K562 (cell line): ENCODE data around the gene FKBP3. TPM values are rescaled to one million over a fixed set of nuclear protein-coding genes. Genes with fewer than 3 reads are reported as not detected.
"Not testable (repeated sequence)": the region's sequence is repeated elsewhere in the genome, so short reads cannot be mapped to it uniquely, and the experiment has no call there.

ENCODE experiments used
- ATAC-seq: fragments of 200-7000 bp; cut with Tn5 transposase; 3 replicates; pipeline ENCODE4 v1.9.1; 2020; ENCODE audit warnings: moderate library complexity
- BruUV-seq: library from RNA; stranded (reverse); fragments of 400-500 nt; replicated peaks from 2 replicates; lab custom pipeline; 2021; lab: Mats Ljungman, UMichigan
- CTCF ChIA-PET: fragments of 300-600 bp; formaldehyde crosslinking; extraction: SDS; loops from one replicate; lab custom pipeline; 2021; ENCODE audit warnings: low intra/inter-chr PET ratio; lab: Yijun Ruan, JAX
- POLR2A ChIA-PET: fragments of 300-600, 350-650 bp; sonication (Branson Sonifier 250); formaldehyde crosslinking; extraction: SDS; loops from one replicate; lab custom pipeline; 2021; ENCODE audit warnings: antibody characterized with exemption, inconsistent platforms; lab: Yijun Ruan, JAX
- DNase-seq, 4 experiments: peaks; one replicate each; pipeline versions ENCODE4 v3.0.0 to v3.0.0-alpha.2; 2011 to 2018; ENCODE audit warnings: low spot score in 3 of 4, mixed read lengths in 3 of 4; ENCODE audit errors: extremely low read depth in 1 of 4
- FAIRE-seq: peaks from 2 replicates; lab custom pipeline; 2011; peaks lifted over from hg19 to GRCh38; lab: Jason Lieb, UNC
- H2AFZ ChIP-seq: 2 replicates; pipeline ENCODE4 v1.6.0; 2011; ENCODE audit warnings: low read depth, low read length, control low read depth, inconsistent platforms
- H3K27ac ChIP-seq: fragments of 200-600 bp; 3 replicates; pipeline ENCODE4 v1.8.0; 2011; ENCODE audit warnings: low read depth, mild to moderate bottlenecking, control low read depth, inconsistent platforms, low read length, moderate library complexity, mixed read lengths; ENCODE audit errors: extremely low read depth
- H3K27me3 ChIP-seq, 2 experiments: fragments of 300-600 bp in 1 of 2; 2 replicates in 1 of 2; 3 replicates in 1 of 2; pipeline versions ENCODE4 v1.6.0 to v1.8.0; 2011; ENCODE audit warnings: inconsistent platforms in 2 of 2, low read length in 2 of 2, mild to moderate bottlenecking in 1 of 2, mixed read lengths in 1 of 2, moderate library complexity in 1 of 2; ENCODE audit not compliant: control insufficient read depth in 2 of 2, insufficient read depth in 2 of 2
- H3K36me3 ChIP-seq: fragments of 300-600 bp; 3 replicates; pipeline ENCODE4 v1.8.0; 2011; ENCODE audit warnings: mild to moderate bottlenecking, low read length, inconsistent platforms; ENCODE audit not compliant: control insufficient read depth, insufficient read depth
- H3K4me1 ChIP-seq, 2 experiments: fragments of 200-600 bp in 1 of 2; replicated peaks in 1 of 2; 2 replicates in 1 of 2; 3 replicates in 1 of 2; pipeline versions ENCODE4 v1.5.1 to v1.8.0; 2011; ENCODE audit warnings: inconsistent platforms in 2 of 2, low read length in 2 of 2, mild to moderate bottlenecking in 1 of 2, mixed read lengths in 1 of 2, moderate library complexity in 1 of 2; ENCODE audit not compliant: control insufficient read depth in 2 of 2, insufficient read depth in 2 of 2
- H3K4me2 ChIP-seq: 2 replicates; pipeline ENCODE4 v1.6.1; 2011; ENCODE audit warnings: low read length, control low read depth, inconsistent platforms, mixed read lengths; ENCODE audit not compliant: insufficient read depth
- H3K4me3 ChIP-seq: fragments of 200-600 bp; sonication (generic), shearing (Covaris generic); 2 replicates; pipeline ENCODE4 v1.5.1; 2016; ENCODE audit warnings: control low read depth, inconsistent platforms
- H3K79me2 ChIP-seq: fragments of 200-600 bp; 3 replicates; pipeline ENCODE4 v1.8.0; 2011; ENCODE audit warnings: low read length, inconsistent platforms; ENCODE audit not compliant: control insufficient read depth, insufficient read depth
- H3K9ac ChIP-seq, 2 experiments: 2 replicates each; pipeline versions ENCODE4 v1.6.0 to v1.6.1; 2011; ENCODE audit warnings: low read depth in 2 of 2, low read length in 2 of 2, control low read depth in 1 of 2, inconsistent platforms in 1 of 2, mild to moderate bottlenecking in 1 of 2, mixed read lengths in 1 of 2; ENCODE audit not compliant: insufficient read depth in 1 of 2
- H3K9me1 ChIP-seq: one replicate; pipeline ENCODE4 v1.6.0; 2011; ENCODE audit warnings: inconsistent platforms, mild to moderate bottlenecking, low read length, moderate library complexity; ENCODE audit not compliant: control insufficient read depth, insufficient read depth
- H3K9me3 ChIP-seq: replicated peaks from 2 replicates; pipeline ENCODE4 v1.5.1; 2011; ENCODE audit warnings: low read depth, low read length, inconsistent platforms; ENCODE audit not compliant: control insufficient read depth, insufficient read depth
- H4K20me1 ChIP-seq: replicated peaks from 2 replicates; pipeline ENCODE4 v1.6.1; 2011; ENCODE audit warnings: low read length, inconsistent platforms, mixed read lengths; ENCODE audit not compliant: control insufficient read depth, insufficient read depth
- CTBP1 ChIP-seq: fragments of 450-650 bp; IDR thresholded peaks from 2 replicates; pipeline ENCODE4 v1.6.1; 2016; ENCODE audit warnings: borderline replicate concordance
- EP400 ChIP-seq: fragments of 450-650 bp; IDR thresholded peaks from 2 replicates; pipeline ENCODE4 v1.6.1; 2017; ENCODE audit warnings: antibody characterized with exemption, mild to moderate bottlenecking, moderate library complexity
- NFYB ChIP-seq: IDR thresholded peaks from 2 replicates; pipeline ENCODE4 v1.6.1; 2011; ENCODE audit warnings: mild to moderate bottlenecking, moderate library complexity; ENCODE audit not compliant: insufficient read length; ENCODE audit errors: extremely low read depth
- ZNF586 ChIP-seq: fragments of 450-650 bp; formaldehyde crosslinking; conservative IDR thresholded peaks from 2 replicates; pipeline ENCODE4 v1.4.0; 2020; ENCODE audit warnings: mild to moderate bottlenecking, moderate library complexity
- WGBS: fragments of 100-300 bp; shearing (Covaris generic); methylation state at CpG from one replicate; pipeline ENCODE4 v1.1.6; 2016; ENCODE audit warnings: low coverage, mixed read lengths; ENCODE audit not compliant: insufficient coverage; ENCODE audit errors: missing lambda C conversion rate; 5-methylcytosine and 5-hydroxymethylcytosine counted together
- in situ Hi-C: fragments of 300-500 bp; cut with MboI; formaldehyde crosslinking; loops from 4 replicates; pipeline ENCODE4 v1.15.0; 2018; ENCODE audit warnings: inconsistent platforms, mixed read lengths
- intact Hi-C: fragments of 100-400 bp; cut with micrococcal nuclease; formaldehyde crosslinking; loops from 2 replicates; pipeline ENCODE4 v1.14.2; 2022
- polyA plus RNA-seq, 8 experiments: library from polyadenylated mRNA; depleted of rRNA in 4 of 8; stranded (reverse) in 5 of 8; unstranded in 3 of 8; fragments of >200 nt; fragmentation: Nextera tagmentation in 2 of 8; fragmentation: Illumina TruSeq in 1 of 8; extraction: Ambion mirVana in 2 of 8; extraction: Trizol in 1 of 8; gene quantifications; 2 replicates each; pipeline versions ENCODE4 v1.2.1 to v1.2.3, GENCODE V29; 2011 to 2014; ENCODE audit warnings: inconsistent platforms in 1 of 8, missing spikeins in 1 of 8
- total RNA-seq, 7 experiments: library from RNA; depleted of rRNA in 6 of 7; stranded (reverse); fragments of >200 nt in 6 of 7; fragmentation: Illumina TruSeq in 2 of 7; extraction: Trizol in 2 of 7; gene quantifications; 2 replicates each; pipeline versions ENCODE4 v1.2.1 to v1.2.3, GENCODE V29; 2011 to 2021; ENCODE audit warnings: low replicate concordance in 1 of 7

FKBP3 gene
- total and polyA plus RNA-seq, 9 of the 15 experiments (the other 6 are each of a cell fraction or from before 2014, with no cell fraction given): 43.6 to 107 (median 65.2) TPM

GRCh38 chr14:45082420-45082819, 51.9 kb downstream of the FKBP3 start (continued):
- TF ChIP-seq ZNF586 (CRISPR knock-in tag) (no peak), CTBP1 (no peak), EP400 (no peak)

DNA sequence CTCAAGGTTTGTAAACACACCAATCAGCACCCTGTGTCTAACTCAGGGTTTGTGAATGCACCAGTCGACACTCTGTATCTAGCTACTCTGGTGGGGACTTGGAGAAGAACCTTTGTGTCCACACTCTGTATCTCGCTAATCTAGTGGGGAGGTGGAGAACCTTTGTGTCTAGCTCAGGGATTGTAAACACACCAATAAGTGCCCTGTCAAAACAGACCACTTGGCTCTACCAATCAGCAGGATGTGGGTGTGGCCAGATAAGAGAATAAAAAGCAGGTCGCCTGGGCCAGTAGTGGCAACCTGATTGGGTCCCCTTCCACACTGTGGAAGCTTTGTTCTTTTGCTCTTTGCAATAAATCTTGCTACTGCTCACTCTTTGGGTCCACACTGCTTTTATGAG, 53.2 kb downstream of the FKBP3 start:
- POLR2A ChIA-PET, H3K27me3 ChIP-seq, in situ Hi-C loops, H3K4me1 ChIP-seq, H3K9me3 ChIP-seq, ATAC-seq, H4K20me1 ChIP-seq, H3K27ac ChIP-seq, H3K9ac ChIP-seq, BruUV-seq, CTCF ChIA-PET, DNase-seq, H3K4me2 ChIP-seq, H3K9me1 ChIP-seq, H3K4me3 ChIP-seq, H3K36me3 ChIP-seq, intact Hi-C loops, FAIRE-seq, H2AFZ ChIP-seq: not testable (repeated sequence)
- peak; percentile 40 for TF ChIP-seq NFYB
- 81% methylated on average over 3 of the region's 3 CpGs for WGBS
- peaks cover 22% of the 10 kb centered on the region for H3K79me2 ChIP-seq

- H3K9ac ChIP-seq, H3K4me1 ChIP-seq, H2AFZ ChIP-seq, H4K20me1 ChIP-seq, H3K36me3 ChIP-seq, intact Hi-C loops, H3K4me2 ChIP-seq, CTCF ChIA-PET, POLR2A ChIA-PET, DNase-seq, H3K27me3 ChIP-seq, FAIRE-seq, H3K4me3 ChIP-seq, H3K9me3 ChIP-seq, in situ Hi-C loops, ATAC-seq, BruUV-seq, H3K27ac ChIP-seq, H3K9me1 ChIP-seq: not testable (repeated sequence)
- 100% methylated on average over 4 of the region's 40 CpGs for WGBS
- peaks cover 16% of the 10 kb centered on the region for H3K79me2 ChIP-seq
These were observed 53.8 kb downstream of the FKBP3 start for GRCh38 chr14:45080416-45080968.
